Calu3 (cell line): Measurements from ENCODE around the gene FAM216A. TPM values are rescaled to one million over a fixed set of nuclear protein-coding genes. Genes with fewer than 3 reads are reported as not detected.

Experiments used
- BruUV-seq: library from RNA; stranded (reverse); fragments of 400-500 nt; replicated peaks from 2 replicates; lab custom pipeline; 2021; lab: Mats Ljungman, UMichigan
- CTCF ChIA-PET: fragments of 300-600 bp; sonication (Branson Sonifier 250); formaldehyde crosslinking; loops from one replicate; lab custom pipeline; 2022; ENCODE audit warnings: antibody characterized with exemption; lab: Charles Lee
- DNase-seq: peaks from one replicate; pipeline ENCODE4 v3.0.0; 2022
- H3K27ac Mint-ChIP-seq: one replicate; pipeline ENCODE4 v1.8.0; 2022; ENCODE audit warnings: mixed read lengths; ENCODE audit not compliant: unreplicated experiment
- H3K27me3 Mint-ChIP-seq: one replicate; pipeline ENCODE4 v1.8.0; 2022; ENCODE audit warnings: mixed read lengths; ENCODE audit not compliant: unreplicated experiment
- H3K36me3 Mint-ChIP-seq: one replicate; pipeline ENCODE4 v1.8.0; 2022; ENCODE audit warnings: mild to moderate bottlenecking, moderate library complexity, mixed read lengths; ENCODE audit not compliant: insufficient read depth, unreplicated experiment
- H3K4me1 Mint-ChIP-seq: one replicate; pipeline ENCODE4 v1.8.0; 2022; ENCODE audit warnings: mild to moderate bottlenecking, low read depth, mixed read lengths; ENCODE audit not compliant: unreplicated experiment
- H3K4me3 Mint-ChIP-seq: one replicate; pipeline ENCODE4 v1.8.0; 2022; ENCODE audit warnings: mild to moderate bottlenecking, low read depth, moderate library complexity, mixed read lengths; ENCODE audit not compliant: unreplicated experiment
- H3K9me3 Mint-ChIP-seq: one replicate; pipeline ENCODE4 v1.8.0; 2022; ENCODE audit warnings: low read depth, mixed read lengths; ENCODE audit not compliant: unreplicated experiment
- CTCF ChIP-seq: fragments of 200-600 bp; IDR thresholded peaks from one replicate; pipeline ENCODE4 v1.8.0; 2022; ENCODE audit warnings: antibody characterized with exemption; ENCODE audit not compliant: unreplicated experiment
- intact Hi-C: fragments of 100-400 bp; cut with micrococcal nuclease; formaldehyde crosslinking; loops from one replicate; pipeline ENCODE4 v1.10.0; 2022; ENCODE audit not compliant: unreplicated experiment
- total RNA-seq: library from RNA; stranded (reverse); gene quantifications from 2 replicates; pipeline ENCODE4 v1.2.3, GENCODE V29; 2022

The FAM216A gene
- total RNA-seq, 1 experiment from 2014 or later, result 11.2 TPM

GRCh38 chr12:110467847-110468213 is 815 bp upstream of the FAM216A start:
- CTCF ChIA-PET, result interaction anchor here (0.6 to 2.4 kb wide), 9 partner anchors 18 to 135 kb away, joined by 3 to 21 read pairs (median 6); partner anchors contain the start of genes ARPC3, RAD9B and VPS29
- no peak for TF ChIP-seq CTCF
- intact Hi-C loops, result no loop called here

GRCh38 chr12:110475426-110475825 is 6.8 kb downstream of the FAM216A start:
- intact Hi-C loops, result no loop called here
- no peak for TF ChIP-seq CTCF
- no peaks in the 10 kb centered on the region for H3K9me3 Mint-ChIP-seq
- no peaks in the 10 kb centered on the region for H3K27me3 Mint-ChIP-seq
- no peak for DNase-seq
- H3K4me1 Mint-ChIP-seq, result no peaks in the 10 kb centered on the region
- peaks cover 7% of the 10 kb centered on the region for H3K36me3 Mint-ChIP-seq
- no TSS peak for BruUV-seq
- no peak overlapping the region for H3K27ac Mint-ChIP-seq
- H3K4me3 Mint-ChIP-seq, result no peak overlapping the region
- CTCF ChIA-PET, result interaction anchor here (0.7 kb wide), 1 partner anchor 489 kb away, joined by 3 read pairs; no protein-coding TSS in a partner anchor

More at GRCh38 chr12:110467847-110468213, 815 bp upstream of the FAM216A start:
- H3K27me3 Mint-ChIP-seq, result no peaks in the 10 kb centered on the region
- no peak for DNase-seq
- peak overlapping the region; percentile 85 for H3K4me3 Mint-ChIP-seq
- H3K27ac Mint-ChIP-seq, result peak overlapping the region; percentile 87
- H3K9me3 Mint-ChIP-seq, result no peaks in the 10 kb centered on the region
- H3K4me1 Mint-ChIP-seq, result peaks cover 14% of the 10 kb centered on the region
- TSS peak; percentile 91 for BruUV-seq
- peaks cover 43% of the 10 kb centered on the region for H3K36me3 Mint-ChIP-seq

- no peak for DNase-seq
- Mint-ChIP-seq H3K4me3 (peak overlapping the region; percentile 95), H3K4me1 (peaks cover 15% of the 10 kb centered on the region), H3K27me3 (no peaks in the 10 kb centered on the region), H3K36me3 (peaks cover 49% of the 10 kb centered on the region), H3K27ac (peak overlapping the region; percentile 76), H3K9me3 (no peaks in the 10 kb centered on the region)
- CTCF ChIA-PET, result interaction anchor here (0.7 to 1.0 kb wide), 3 partner anchors 30 to 924 kb away, joined by 3 to 6 read pairs (median 4); partner anchors contain the start of genes FAM216A and GPN3
- no peak for TF ChIP-seq CTCF
- BruUV-seq, result no TSS peak
- intact Hi-C loops, result no loop called here
Observed at GRCh38 chr12:110498984-110499706, 30.5 kb downstream of the FAM216A start.

DNA sequence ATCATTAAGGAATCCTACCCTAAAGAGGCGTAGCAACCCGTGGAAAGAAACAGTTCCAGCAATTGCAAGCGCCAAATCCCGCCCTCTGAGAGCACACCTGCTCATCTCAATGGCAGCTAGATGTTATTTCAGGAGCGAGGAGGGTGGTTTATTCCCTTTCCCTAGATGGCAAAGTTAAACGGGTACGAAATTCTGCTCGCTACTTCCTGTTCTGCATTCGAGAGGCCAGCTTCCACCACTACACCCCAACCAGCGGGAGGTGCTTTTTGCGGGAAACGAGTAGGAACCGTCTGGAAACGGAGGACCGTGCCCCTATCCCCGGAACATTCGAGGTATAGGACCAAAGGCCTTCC is 32.7 kb downstream of the FAM216A start:
- H3K9me3 Mint-ChIP-seq, result no peaks in the 10 kb centered on the region
- H3K4me1 Mint-ChIP-seq, result peaks cover 15% of the 10 kb centered on the region
- no TSS peak for BruUV-seq
- peak overlapping the region; percentile 95 for H3K4me3 Mint-ChIP-seq
- H3K27ac Mint-ChIP-seq, result peak overlapping the region; percentile 77
- peak; percentile 61 for DNase-seq
- no peak for TF ChIP-seq CTCF
- CTCF ChIA-PET, result interaction anchor here (0.6 to 2.7 kb wide), 5 partner anchors 15 to 112 kb away, joined by 3 to 12 read pairs (median 4); partner anchors contain the start of genes FAM216A, GPN3 and TCTN1
- peaks cover 30% of the 10 kb centered on the region for H3K36me3 Mint-ChIP-seq
- no peaks in the 10 kb centered on the region for H3K27me3 Mint-ChIP-seq
- intact Hi-C loops, result no loop called here
